NK-92 treated with Interleukin-12 subunit alpha and Interleukin-12 subunit beta, amount 100 ng/mL, for 24 hours (cell line): ENCODE results near the gene ATRNL1.
"Not testable (repeated sequence)": the region's sequence is repeated elsewhere in the genome, so short reads cannot be mapped to it uniquely, and the experiment has no call there.

Source experiments
- DNase-seq: peaks from one replicate; lab custom pipeline; 2025; lab: John Stamatoyannopoulos, UW

The ATRNL1 gene

GRCh38 chr10:115760131-115760530 lies 667.0 kb downstream of the ATRNL1 start:
- DNase-seq: no peak

GRCh38 chr10:115761166-115761565 lies 668.0 kb downstream of the ATRNL1 start:
- no peak for DNase-seq

GRCh38 chr10:115762029-115762428 lies 668.9 kb downstream of the ATRNL1 start:
- DNase-seq: no peak

- no peak for DNase-seq
Observed at GRCh38 chr10:115771755-115772154, 678.6 kb downstream of the ATRNL1 start.

- no peak for DNase-seq
Observed at GRCh38 chr10:115772606-115773005, 679.4 kb downstream of the ATRNL1 start.

- DNase-seq: no peak
Observed at GRCh38 chr10:115773832-115774231, 680.7 kb downstream of the ATRNL1 start.

GRCh38 chr10:115774721-115775120 lies 681.6 kb downstream of the ATRNL1 start:
- DNase-seq: no peak

GRCh38 chr10:115777646-115778045 lies 684.5 kb downstream of the ATRNL1 start:
- no peak for DNase-seq

GRCh38 chr10:115790220-115790619 lies 697.1 kb downstream of the ATRNL1 start:
- no peak for DNase-seq

GRCh38 chr10:115795964-115796363 lies 702.8 kb downstream of the ATRNL1 start:
- no peak for DNase-seq

- no peak for DNase-seq
Observed at GRCh38 chr10:115801457-115801856, 708.3 kb downstream of the ATRNL1 start.

GRCh38 chr10:115801992-115802391 lies 708.8 kb downstream of the ATRNL1 start:
- no peak for DNase-seq

GRCh38 chr10:115802911-115803310 lies 709.7 kb downstream of the ATRNL1 start:
- DNase-seq: no peak

GRCh38 chr10:115814542-115814941 lies 721.4 kb downstream of the ATRNL1 start:
- DNase-seq: no peak

GRCh38 chr10:115818012-115818411 lies 724.8 kb downstream of the ATRNL1 start:
- DNase-seq: no peak

- DNase-seq: no peak
Observed at GRCh38 chr10:115826396-115826795, 733.2 kb downstream of the ATRNL1 start.

- no peak for DNase-seq
Observed at GRCh38 chr10:115827231-115828009, 734.3 kb downstream of the ATRNL1 start.

- DNase-seq: not testable (repeated sequence)
Observed at GRCh38 chr10:115828182-115828581, 735.0 kb downstream of the ATRNL1 start.

GRCh38 chr10:115829521-115830205 lies 736.5 kb downstream of the ATRNL1 start:
- no peak for DNase-seq

- no peak for DNase-seq
Observed at GRCh38 chr10:115830265-115830970, 737.3 kb downstream of the ATRNL1 start.

- no peak for DNase-seq
Observed at GRCh38 chr10:115831016-115831415, 737.9 kb downstream of the ATRNL1 start.

GRCh38 chr10:115833119-115833518 lies 740.0 kb downstream of the ATRNL1 start:
- DNase-seq: no peak

GRCh38 chr10:115844591-115844990 lies 751.4 kb downstream of the ATRNL1 start:
- DNase-seq: no peak
